ENCODE results near the gene VHLL.

DNA sequence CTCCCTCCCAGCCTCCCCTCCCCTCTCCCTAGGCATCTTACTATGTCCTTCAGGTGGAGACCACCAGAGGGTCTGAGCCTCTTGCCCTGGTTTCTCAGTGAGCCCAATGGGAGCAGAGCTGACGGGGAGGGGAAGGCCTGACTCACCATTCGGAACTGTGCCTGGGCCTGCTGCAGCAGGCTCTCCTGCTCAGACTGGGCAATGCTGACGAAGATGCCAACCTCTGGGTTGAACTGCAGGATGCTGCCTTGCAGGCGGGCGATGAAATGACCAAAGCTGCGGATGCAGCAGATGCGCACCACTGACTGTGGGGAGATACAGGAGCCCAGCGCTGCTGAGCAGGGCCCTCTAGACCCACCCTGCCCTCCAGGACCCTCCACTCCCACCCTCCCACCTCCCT, 40.2 kb downstream of the VHLL start:
- TF ChIP-seq, protein P1, sequence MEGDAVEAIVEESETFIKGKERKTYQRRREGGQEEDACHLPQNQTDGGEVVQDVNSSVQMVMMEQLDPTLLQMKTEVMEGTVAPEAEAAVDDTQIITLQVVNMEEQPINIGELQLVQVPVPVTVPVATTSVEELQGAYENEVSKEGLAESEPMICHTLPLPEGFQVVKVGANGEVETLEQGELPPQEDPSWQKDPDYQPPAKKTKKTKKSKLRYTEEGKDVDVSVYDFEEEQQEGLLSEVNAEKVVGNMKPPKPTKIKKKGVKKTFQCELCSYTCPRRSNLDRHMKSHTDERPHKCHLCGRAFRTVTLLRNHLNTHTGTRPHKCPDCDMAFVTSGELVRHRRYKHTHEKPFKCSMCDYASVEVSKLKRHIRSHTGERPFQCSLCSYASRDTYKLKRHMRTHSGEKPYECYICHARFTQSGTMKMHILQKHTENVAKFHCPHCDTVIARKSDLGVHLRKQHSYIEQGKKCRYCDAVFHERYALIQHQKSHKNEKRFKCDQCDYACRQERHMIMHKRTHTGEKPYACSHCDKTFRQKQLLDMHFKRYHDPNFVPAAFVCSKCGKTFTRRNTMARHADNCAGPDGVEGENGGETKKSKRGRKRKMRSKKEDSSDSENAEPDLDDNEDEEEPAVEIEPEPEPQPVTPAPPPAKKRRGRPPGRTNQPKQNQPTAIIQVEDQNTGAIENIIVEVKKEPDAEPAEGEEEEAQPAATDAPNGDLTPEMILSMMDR (IDR thresholded peaks at IDR 0.05): no peak
- TF ChIP-seq POLR2A (IDR thresholded peaks at IDR 0.05): no peak
- TF ChIP-seq POLR2AphosphoS5 (IDR thresholded peaks at IDR 0.05): no peak
